Spleen (tissue), 11 donors: ENCODE data around the gene GPRC5C. TPM values are rescaled to one million over a fixed set of nuclear protein-coding genes. Genes with fewer than 3 reads are reported as not detected.

Experiments
- DNase-seq: peaks from one replicate; pipeline ENCODE4 v3.0.0-alpha.2; 2020
- H3K27ac ChIP-seq, 8 donors: fragments of 200-600 bp; sonication (generic) in 7 of 8; 1 replicate in 4 of 8; 2 replicates in 4 of 8; pipeline versions ENCODE4 v1.5.0 to v1.8.0; 2016 to 2021; ENCODE audit warnings: inconsistent platforms in 4 of 8, mild to moderate bottlenecking in 4 of 8, moderate library complexity in 1 of 8
- H3K27me3 ChIP-seq, 7 donors: fragments of 200-600 bp; sonication (generic) in 6 of 7; replicated peaks in 1 of 7; 1 replicate in 4 of 7; 2 replicates in 3 of 7; pipeline versions ENCODE4 v1.5.0 to v1.8.0; 2016 to 2021; ENCODE audit warnings: inconsistent platforms in 3 of 7, mild to moderate bottlenecking in 1 of 7
- H3K36me3 ChIP-seq, 6 donors: fragments of 200-600 bp; sonication (generic) in 5 of 6; 1 replicate in 4 of 6; 2 replicates in 2 of 6; pipeline versions ENCODE4 v1.5.0 to v1.8.0; 2016 to 2021; ENCODE audit warnings: inconsistent platforms in 2 of 6
- H3K4me1 ChIP-seq, 6 donors: fragments of 200-600 bp; sonication (generic) in 5 of 6; 1 replicate in 3 of 6; 2 replicates in 3 of 6; pipeline versions ENCODE4 v1.5.0 to v1.8.0; 2016 to 2021; ENCODE audit warnings: inconsistent platforms in 3 of 6
- H3K4me3 ChIP-seq, 8 donors: fragments of 200-600 bp; sonication (generic) in 7 of 8; 1 replicate in 4 of 8; 2 replicates in 4 of 8; pipeline versions ENCODE4 v1.5.0 to v1.8.0; 2016 to 2021; ENCODE audit warnings: inconsistent platforms in 4 of 8, mild to moderate bottlenecking in 4 of 8, moderate library complexity in 2 of 8
- H3K9me3 ChIP-seq, 8 donors: fragments of 200-600 bp; sonication (generic) in 7 of 8; 1 replicate in 4 of 8; 2 replicates in 4 of 8; pipeline versions ENCODE4 v1.5.0 to v1.8.0; 2016 to 2021; ENCODE audit warnings: inconsistent platforms in 4 of 8
- CTCF ChIP-seq, 11 experiments: fragments of 200-600 bp in 7 of 11; fragments of 450-650 bp in 4 of 11; sonication (generic) in 4 of 11; IDR thresholded peaks in 8 of 11; conservative IDR thresholded peaks in 3 of 11; 1 replicate in 7 of 11; 2 replicates in 4 of 11; pipeline versions ENCODE4 v1.4.0 to v1.8.0; 2016 to 2021; ENCODE audit warnings: antibody characterized with exemption in 11 of 11, inconsistent platforms in 4 of 11, mild to moderate bottlenecking in 1 of 11
- POLR2A ChIP-seq, 3 donors: fragments of 450-650 bp; IDR thresholded peaks; one replicate each; pipeline ENCODE4 v1.5.1; 2017; ENCODE audit warnings: antibody characterized with exemption in 3 of 3, mild to moderate bottlenecking in 1 of 3
- POLR2AphosphoS5 ChIP-seq, 3 donors: sonication (generic); formaldehyde crosslinking; IDR thresholded peaks; one replicate each; pipeline ENCODE4 v1.5.1; 2017; ENCODE audit warnings: antibody characterized with exemption in 3 of 3
- WGBS, 5 donors: extraction: QIAGEN DNeasy Blood & Tissue Kit in 3 of 5; methylation state at CpG; one replicate each; pipeline versions ENCODE4 v1.1.5 to v1.1.7; 2013 to 2018; 5-methylcytosine and 5-hydroxymethylcytosine counted together
- intact Hi-C: fragments of 100-400 bp; cut with DNase I; formaldehyde crosslinking; loops from one replicate; pipeline ENCODE4 v1.15.0; 2023; ENCODE audit warnings: low total_unique reads
- polyA plus RNA-seq, 3 donors: library from polyadenylated mRNA; stranded (reverse); fragments of 200-250 nt; gene quantifications; one replicate each; pipeline ENCODE4 v1.2.1, GENCODE V29; 2013
- total RNA-seq, 7 donors: library from RNA; depleted of rRNA in 3 of 7; stranded (reverse); fragments of >200 nt in 3 of 7; fragmentation: NEBNext Ultra II Directional in 4 of 7; extraction: Animal tissue kit (Norgen Biotek cat#: 25700) in 4 of 7; gene quantifications; one replicate each; pipeline versions ENCODE4 v1.1.0 to v1.2.1, GENCODE V29; 2016 to 2021
- donor health status: healthy with polysubstance abuse.
- donor health status: DM: no; HTN: no; CAD: no; lungs with moderate emphysema.
- donor health status: DM: no; HTN: no; CAD: no.
- donor health status: Bipolar disorder and iron deficiency.
- donor health status: healthy.
- donor health status: DM: no; HTN: no; CAD: no.
- donor health status: DM: yes; HTN: yes; CAD: no.

The GPRC5C gene
- total and polyA plus RNA-seq, 10 donors, result 11.0 to 70.0 (median 28.6) TPM

DNA sequence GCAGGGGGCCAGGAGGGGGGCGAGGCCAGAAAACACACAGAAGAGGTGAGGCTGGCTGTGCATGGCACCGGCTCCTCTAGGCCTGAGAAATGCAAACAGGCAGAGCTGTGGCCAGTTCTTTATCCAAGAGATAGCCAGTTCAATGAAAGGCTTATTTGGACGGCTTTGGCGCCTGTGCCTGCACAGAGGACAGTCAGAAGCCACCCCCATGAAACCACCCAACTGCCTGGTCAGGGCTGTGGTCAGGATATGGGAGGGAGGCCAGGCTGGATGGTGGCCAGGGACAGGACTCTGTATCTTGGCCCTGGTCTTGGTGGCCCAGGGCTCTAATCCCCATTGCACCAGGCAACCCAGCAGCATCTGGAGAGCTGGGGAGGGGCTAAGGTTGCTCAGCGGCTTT lies 24.5 kb upstream of the GPRC5C start:
- intact Hi-C loops, result no loop called here
- no peaks in the 10 kb centered on the region for H3K9me3 ChIP-seq
- H3K27ac ChIP-seq, result no peak overlapping the region
- no peak overlapping the region for H3K4me3 ChIP-seq
- no peaks in the 10 kb centered on the region for H3K4me1 ChIP-seq
- H3K27me3 ChIP-seq, result peaks cover 0 to 11% (median 0%) of the 10 kb centered on the region in 7 donors
- no peak for DNase-seq
- TF ChIP-seq CTCF (IDR thresholded peaks at IDR 0.05 in 8 of 11, conservative IDR thresholded peaks at IDR 0.05 in 3 of 11) (no peak), POLR2A (IDR thresholded peaks at IDR 0.05) (no peak), POLR2AphosphoS5 (IDR thresholded peaks at IDR 0.05) (no peak)
- 81 to 96% (median 88%) methylated on average over 5 of the region's 5 CpGs for WGBS, 5 donors
- no peaks in the 10 kb centered on the region for H3K36me3 ChIP-seq

DNA sequence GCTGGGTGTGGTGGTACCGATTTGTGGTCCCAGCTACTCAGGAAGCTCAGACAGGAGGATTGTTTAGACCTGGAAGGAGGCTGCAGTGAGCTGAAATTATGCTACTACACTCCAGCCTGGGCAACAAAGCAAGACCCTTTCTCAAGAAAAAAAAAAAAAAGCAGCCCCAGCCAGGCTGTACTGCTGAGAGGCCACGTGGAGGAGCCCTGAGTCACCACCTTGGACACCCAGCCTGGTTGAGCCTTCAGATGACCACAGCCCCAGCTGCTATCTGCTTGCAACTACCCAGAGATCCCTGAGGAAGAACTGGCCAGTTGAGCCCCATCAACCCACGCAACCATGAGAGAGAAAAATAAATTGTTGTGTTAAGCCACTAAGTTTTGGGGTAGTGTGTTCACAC lies 23.6 kb upstream of the GPRC5C start:
- no peak for TF ChIP-seq POLR2A (IDR thresholded peaks at IDR 0.05)
- no peak for TF ChIP-seq POLR2AphosphoS5 (IDR thresholded peaks at IDR 0.05)
- no peak for TF ChIP-seq CTCF (IDR thresholded peaks at IDR 0.05 in 8 of 11, conservative IDR thresholded peaks at IDR 0.05 in 3 of 11)
- DNase-seq, result no peak
- intact Hi-C loops, result no loop called here
- Histone ChIP-seq H3K4me1 (no peaks in the 10 kb centered on the region), H3K27me3 (peaks cover 0 to 11% (median 0%) of the 10 kb centered on the region in 7 donors), H3K9me3 (no peaks in the 10 kb centered on the region), H3K4me3 (no peak overlapping the region), H3K27ac (no peak overlapping the region), H3K36me3 (no peaks in the 10 kb centered on the region)
- 72 to 87% (median 74%) methylated on average over 3 of the region's 3 CpGs for WGBS, 5 donors

GRCh38 chr17:74408815-74409214 lies 23.1 kb upstream of the GPRC5C start:
- intact Hi-C loops, result no loop called here
- no peaks in the 10 kb centered on the region for H3K9me3 ChIP-seq
- H3K4me1 ChIP-seq, result no peaks in the 10 kb centered on the region
- no peak for TF ChIP-seq CTCF (IDR thresholded peaks at IDR 0.05 in 8 of 11, conservative IDR thresholded peaks at IDR 0.05 in 3 of 11)
- TF ChIP-seq POLR2A (IDR thresholded peaks at IDR 0.05), result no peak
- TF ChIP-seq POLR2AphosphoS5 (IDR thresholded peaks at IDR 0.05), result no peak
- H3K27ac ChIP-seq, result no peak overlapping the region
- peaks cover 0 to 7% (median 0%) of the 10 kb centered on the region in 7 donors for H3K27me3 ChIP-seq
- no peaks in the 10 kb centered on the region for H3K36me3 ChIP-seq
- no peak for DNase-seq
- 76 to 86% (median 78%) methylated on average over 4 of the region's 4 CpGs for WGBS, 5 donors
- no peak overlapping the region for H3K4me3 ChIP-seq

GRCh38 chr17:74410001-74410443 lies 21.9 kb upstream of the GPRC5C start:
- DNase-seq, result no peak
- whole genome bisulfite sequencing, 5 donors, result 48 to 70% (median 68%) methylated on average over 3 to 4 of the region's 4 CpGs
- intact Hi-C loops, result no loop called here
- TF ChIP-seq CTCF (IDR thresholded peaks at IDR 0.05 in 8 of 11, conservative IDR thresholded peaks at IDR 0.05 in 3 of 11), result no peak
- no peak for TF ChIP-seq POLR2AphosphoS5 (IDR thresholded peaks at IDR 0.05)
- no peak for TF ChIP-seq POLR2A (IDR thresholded peaks at IDR 0.05)
- Histone ChIP-seq H3K36me3 (no peaks in the 10 kb centered on the region), H3K27ac (no peak overlapping the region), H3K4me3 (no peak overlapping the region), H3K9me3 (no peaks in the 10 kb centered on the region), H3K27me3 (no peaks in the 10 kb centered on the region), H3K4me1 (no peaks in the 10 kb centered on the region)
